ENCODE measurements around the gene DGKH.

DNA sequence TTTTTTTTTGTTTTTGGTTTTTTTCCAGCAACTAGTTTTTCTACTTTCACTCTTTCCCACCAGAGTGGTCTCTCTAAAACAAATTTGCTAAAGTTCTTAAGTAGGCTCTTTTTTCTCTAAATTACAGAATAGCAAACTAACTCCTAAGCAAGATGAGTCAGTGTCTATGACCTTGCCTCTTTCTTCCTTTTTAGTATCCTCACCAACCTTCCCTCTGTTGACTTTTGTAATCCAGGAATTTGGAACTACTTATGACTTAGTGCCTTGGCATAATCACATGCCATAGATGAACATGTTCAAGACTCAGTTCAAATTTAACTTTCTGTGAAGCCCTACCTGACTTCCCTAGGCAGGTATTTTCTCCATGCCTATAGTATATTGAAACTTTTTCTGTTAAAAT, 191.2 kb downstream of the DGKH start:
- TF ChIP-seq POLR2AphosphoS5 (IDR thresholded peaks at IDR 0.05; ENCODE audit: low read depth, low read length) (no peak), POLR2A (IDR thresholded peaks at IDR 0.05; ENCODE audit: borderline replicate concordance, extremely low read depth, insufficient read depth, insufficient read length) (no peak), TCF7L2 (IDR thresholded peaks at IDR 0.05; ENCODE audit: borderline replicate concordance, extremely low read depth, insufficient read depth, insufficient read length) (no peak), SRF (IDR thresholded peaks at IDR 0.05; ENCODE audit: low read depth) (no peak), EGR1 (IDR thresholded peaks at IDR 0.05; ENCODE audit: low read depth) (no peak), ZNF274 (IDR thresholded peaks at IDR 0.05; ENCODE audit: low read depth, low read length) (no peak), YY1 (IDR thresholded peaks at IDR 0.05; ENCODE audit: extremely low read depth, insufficient replicate concordance, low read depth, low read length) (no peak), SP1 (IDR thresholded peaks at IDR 0.05; ENCODE audit: low read depth) (no peak), ELF1 (IDR thresholded peaks at IDR 0.05; ENCODE audit: borderline replicate concordance, low read depth) (no peak)
- TF ChIP-seq, protein P1, sequence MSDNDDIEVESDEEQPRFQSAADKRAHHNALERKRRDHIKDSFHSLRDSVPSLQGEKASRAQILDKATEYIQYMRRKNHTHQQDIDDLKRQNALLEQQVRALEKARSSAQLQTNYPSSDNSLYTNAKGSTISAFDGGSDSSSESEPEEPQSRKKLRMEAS (IDR thresholded peaks at IDR 0.05) = no peak
- TF ChIP-seq, protein P2, sequence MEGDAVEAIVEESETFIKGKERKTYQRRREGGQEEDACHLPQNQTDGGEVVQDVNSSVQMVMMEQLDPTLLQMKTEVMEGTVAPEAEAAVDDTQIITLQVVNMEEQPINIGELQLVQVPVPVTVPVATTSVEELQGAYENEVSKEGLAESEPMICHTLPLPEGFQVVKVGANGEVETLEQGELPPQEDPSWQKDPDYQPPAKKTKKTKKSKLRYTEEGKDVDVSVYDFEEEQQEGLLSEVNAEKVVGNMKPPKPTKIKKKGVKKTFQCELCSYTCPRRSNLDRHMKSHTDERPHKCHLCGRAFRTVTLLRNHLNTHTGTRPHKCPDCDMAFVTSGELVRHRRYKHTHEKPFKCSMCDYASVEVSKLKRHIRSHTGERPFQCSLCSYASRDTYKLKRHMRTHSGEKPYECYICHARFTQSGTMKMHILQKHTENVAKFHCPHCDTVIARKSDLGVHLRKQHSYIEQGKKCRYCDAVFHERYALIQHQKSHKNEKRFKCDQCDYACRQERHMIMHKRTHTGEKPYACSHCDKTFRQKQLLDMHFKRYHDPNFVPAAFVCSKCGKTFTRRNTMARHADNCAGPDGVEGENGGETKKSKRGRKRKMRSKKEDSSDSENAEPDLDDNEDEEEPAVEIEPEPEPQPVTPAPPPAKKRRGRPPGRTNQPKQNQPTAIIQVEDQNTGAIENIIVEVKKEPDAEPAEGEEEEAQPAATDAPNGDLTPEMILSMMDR (IDR thresholded peaks at IDR 0.05 in 2 of 3, conservative IDR thresholded peaks at IDR 0.05 in 1 of 3; ENCODE audit: borderline replicate concordance in 1 of 3, insufficient read depth in 1 of 3, low read depth in 2 of 3, low read length in 2 of 3) = no peak
- TF ChIP-seq, protein P3, sequence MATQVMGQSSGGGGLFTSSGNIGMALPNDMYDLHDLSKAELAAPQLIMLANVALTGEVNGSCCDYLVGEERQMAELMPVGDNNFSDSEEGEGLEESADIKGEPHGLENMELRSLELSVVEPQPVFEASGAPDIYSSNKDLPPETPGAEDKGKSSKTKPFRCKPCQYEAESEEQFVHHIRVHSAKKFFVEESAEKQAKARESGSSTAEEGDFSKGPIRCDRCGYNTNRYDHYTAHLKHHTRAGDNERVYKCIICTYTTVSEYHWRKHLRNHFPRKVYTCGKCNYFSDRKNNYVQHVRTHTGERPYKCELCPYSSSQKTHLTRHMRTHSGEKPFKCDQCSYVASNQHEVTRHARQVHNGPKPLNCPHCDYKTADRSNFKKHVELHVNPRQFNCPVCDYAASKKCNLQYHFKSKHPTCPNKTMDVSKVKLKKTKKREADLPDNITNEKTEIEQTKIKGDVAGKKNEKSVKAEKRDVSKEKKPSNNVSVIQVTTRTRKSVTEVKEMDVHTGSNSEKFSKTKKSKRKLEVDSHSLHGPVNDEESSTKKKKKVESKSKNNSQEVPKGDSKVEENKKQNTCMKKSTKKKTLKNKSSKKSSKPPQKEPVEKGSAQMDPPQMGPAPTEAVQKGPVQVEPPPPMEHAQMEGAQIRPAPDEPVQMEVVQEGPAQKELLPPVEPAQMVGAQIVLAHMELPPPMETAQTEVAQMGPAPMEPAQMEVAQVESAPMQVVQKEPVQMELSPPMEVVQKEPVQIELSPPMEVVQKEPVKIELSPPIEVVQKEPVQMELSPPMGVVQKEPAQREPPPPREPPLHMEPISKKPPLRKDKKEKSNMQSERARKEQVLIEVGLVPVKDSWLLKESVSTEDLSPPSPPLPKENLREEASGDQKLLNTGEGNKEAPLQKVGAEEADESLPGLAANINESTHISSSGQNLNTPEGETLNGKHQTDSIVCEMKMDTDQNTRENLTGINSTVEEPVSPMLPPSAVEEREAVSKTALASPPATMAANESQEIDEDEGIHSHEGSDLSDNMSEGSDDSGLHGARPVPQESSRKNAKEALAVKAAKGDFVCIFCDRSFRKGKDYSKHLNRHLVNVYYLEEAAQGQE (IDR thresholded peaks at IDR 0.05; ENCODE audit: low read depth) = no peak

Data from HCT116 (cell line).